Hematopoietic multipotent progenitor cell treated with erythropoietin and hydrocortisone succinate and interleukin-3 and kit ligand, for 15 days (in vitro differentiated cells): Measurements from ENCODE around the gene PNMA8B.

Experiments
- DNase-seq: peaks from one replicate; pipeline ENCODE4 v3.0.0-alpha.2; 2015; ENCODE audit warnings: low spot score

The PNMA8B gene

GRCh38 chr19:46487802-46488445 lies 7.7 kb downstream of the PNMA8B start:
- DNase-seq = peak; percentile 47

DNA sequence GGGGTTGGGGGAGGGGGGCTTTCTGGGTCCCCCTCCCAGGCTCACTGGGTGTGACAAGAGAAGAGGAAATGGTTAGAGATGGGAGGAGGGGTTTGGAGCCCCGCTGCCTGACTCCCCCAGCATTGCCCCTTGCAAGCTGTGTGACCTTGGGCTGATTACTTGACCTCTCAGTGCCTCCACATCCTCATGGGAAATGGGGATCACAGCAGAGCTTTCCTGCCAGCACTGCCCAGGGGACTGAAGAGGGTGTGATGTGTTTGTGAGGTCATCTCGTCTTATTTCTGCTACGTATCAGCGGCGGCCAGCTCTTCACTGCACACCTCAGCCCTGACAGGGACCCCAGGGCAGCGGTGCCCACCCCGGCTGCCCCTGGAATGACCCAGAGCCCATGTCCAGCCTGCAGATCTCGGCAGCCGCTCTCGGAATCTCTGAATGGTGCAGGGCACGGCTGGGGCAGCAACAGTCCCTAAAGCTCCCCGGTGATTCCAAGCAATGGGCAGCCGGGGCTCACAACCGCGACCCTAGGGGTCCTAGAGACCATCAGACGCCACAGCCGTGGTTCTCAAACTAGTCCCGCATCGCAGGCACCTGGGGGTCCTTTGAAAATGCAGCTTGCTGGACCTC lies 8.4 kb downstream of the PNMA8B start:
- no peak for DNase-seq

DNA sequence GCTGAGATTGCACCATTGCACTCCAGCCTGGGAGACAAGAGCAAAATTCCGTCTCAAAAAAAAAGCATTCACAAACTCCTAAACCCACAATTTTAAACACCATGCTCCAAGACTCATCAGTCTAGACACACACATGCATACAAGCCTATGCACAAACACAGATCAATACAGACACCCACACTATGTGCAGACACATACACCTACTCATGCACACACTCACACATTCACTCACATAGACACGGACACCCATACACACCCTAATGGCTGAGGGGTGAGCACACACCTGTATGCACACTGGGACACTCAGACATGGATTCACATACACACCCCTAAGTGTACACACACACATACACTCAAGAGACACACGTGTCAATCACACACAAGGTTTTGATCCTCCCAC lies 9.3 kb downstream of the PNMA8B start:
- no peak for DNase-seq

DNA sequence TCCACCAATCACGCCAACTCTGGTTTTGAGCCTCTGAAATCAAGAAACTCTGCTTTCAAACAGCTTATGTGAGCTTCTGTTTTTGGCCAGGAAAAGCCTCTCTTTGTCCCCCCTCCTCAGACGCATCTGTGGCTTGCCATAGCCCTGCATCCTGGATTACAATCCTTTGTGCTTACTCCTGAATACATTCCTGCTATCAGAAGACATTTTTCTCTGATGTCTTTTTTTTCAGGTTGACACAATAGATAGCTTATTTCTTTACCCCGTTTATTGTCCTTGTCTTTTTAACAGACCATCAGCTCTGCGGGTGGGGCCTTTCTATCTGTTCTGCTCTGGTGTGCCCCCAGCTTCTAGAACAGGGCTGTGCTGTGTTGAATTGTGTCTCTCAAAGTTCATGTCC lies 11.0 kb downstream of the PNMA8B start:
- DNase-seq = no peak

GRCh38 chr19:46482631-46483030 lies 13.0 kb downstream of the PNMA8B start:
- DNase-seq = no peak

- DNase-seq = no peak
These were observed 13.7 kb downstream of the PNMA8B start for GRCh38 chr19:46481947-46482346.

- no peak for DNase-seq
These were observed 14.3 kb downstream of the PNMA8B start for GRCh38 chr19:46481223-46481848.

DNA sequence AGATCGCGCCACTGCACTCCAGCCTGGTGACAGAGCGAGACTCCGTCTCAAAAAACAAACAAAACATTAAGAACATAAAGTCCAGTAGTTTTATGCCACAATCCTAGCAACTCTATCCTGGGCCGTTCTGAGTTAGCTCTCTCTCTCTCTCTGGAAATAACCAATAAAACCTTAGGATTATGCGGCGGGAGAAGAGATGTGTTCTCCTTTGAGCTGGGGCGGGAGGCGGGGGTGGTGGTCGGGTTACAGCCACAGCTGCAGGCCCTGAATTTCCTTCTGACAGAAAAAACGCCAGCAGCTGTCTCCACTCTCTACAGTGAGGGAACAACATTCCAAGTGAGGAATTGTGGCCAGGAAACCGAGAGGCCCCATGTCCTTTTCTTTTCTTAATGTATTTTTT lies 15.3 kb downstream of the PNMA8B start:
- DNase-seq = no peak

GRCh38 chr19:46478356-46478986 lies 17.2 kb downstream of the PNMA8B start:
- no peak for DNase-seq

DNA sequence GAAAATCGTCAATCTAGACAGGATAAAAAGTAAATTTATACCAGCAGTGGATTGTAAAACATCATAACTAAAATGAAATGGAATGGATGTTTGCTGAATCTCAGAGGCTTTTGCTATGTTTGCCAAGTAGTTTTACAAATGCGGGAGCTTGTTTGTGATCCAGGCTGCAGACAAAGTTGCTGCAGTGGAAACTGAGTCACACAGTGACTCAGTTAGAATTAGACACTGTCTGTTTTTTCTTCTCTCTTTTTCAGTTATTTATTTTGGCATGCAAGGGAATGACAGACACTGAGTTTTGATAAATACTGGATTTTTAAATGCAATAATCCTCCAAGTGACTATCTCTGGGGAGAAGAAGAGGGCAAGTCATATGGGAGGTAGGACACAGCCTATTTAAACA lies 19.7 kb downstream of the PNMA8B start:
- no peak for DNase-seq

- no peak for DNase-seq
These were observed 21.5 kb downstream of the PNMA8B start for GRCh38 chr19:46474211-46474610.

DNA sequence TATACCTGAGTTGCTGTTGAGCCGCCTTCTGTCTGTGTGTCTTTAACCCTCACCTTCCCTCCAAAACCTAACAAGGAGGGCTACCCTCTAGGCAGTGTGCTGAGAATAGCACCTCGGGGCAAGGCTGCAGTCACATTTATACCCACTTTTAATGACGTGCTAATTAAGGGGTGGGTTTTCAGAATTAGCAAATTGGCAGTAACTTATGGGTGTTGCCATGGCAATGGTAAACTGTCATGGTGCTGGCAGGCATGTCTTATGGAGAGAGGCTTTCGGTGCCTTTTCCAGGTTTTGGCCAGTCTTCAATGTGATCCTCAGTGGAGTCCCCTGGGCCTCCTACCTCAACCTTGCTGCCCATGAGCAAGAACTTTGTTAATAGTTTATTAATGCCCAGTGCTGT lies 23.1 kb downstream of the PNMA8B start:
- no peak for DNase-seq

- DNase-seq = no peak
These were observed 23.7 kb downstream of the PNMA8B start for GRCh38 chr19:46471811-46472543.

DNA sequence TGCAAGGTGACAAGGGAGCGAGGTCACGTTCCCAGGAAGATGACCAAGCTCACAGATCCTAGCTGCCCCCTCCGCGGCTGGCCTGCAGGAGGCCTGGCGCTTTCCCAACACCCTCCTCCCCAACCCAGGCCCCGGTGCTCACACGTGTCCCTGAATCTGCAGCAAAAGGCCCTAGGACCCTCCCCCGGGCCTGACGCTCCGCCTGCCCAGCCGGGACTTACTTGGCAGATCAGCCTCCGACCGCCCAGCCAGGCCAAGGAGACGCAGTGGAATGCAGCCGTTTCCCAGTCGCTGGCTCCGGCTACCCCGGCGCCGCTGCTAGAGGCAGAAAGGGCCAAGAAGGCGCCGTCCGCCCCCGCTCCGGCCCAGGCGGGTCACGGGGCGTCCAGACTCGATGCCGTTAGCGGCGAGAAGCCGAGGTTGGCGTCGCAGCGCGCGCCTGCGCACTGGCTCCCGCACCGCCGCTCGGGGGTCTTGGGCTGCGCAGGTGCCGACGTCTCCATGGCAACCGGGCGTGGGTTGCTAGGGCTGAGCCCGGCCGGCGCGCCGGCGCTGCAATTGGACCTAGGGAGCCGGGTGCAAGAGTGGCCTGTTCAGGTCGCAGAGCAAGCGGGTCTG lies 24.4 kb downstream of the PNMA8B start, which contains the start of gene PNMA8A:
Gene PNMA8A (minus strand): TSS at position 448 of the 618 bp plus-strand sequence. CDS start 528 bp downstream, outside the sequence.
- no peak for DNase-seq

DNA sequence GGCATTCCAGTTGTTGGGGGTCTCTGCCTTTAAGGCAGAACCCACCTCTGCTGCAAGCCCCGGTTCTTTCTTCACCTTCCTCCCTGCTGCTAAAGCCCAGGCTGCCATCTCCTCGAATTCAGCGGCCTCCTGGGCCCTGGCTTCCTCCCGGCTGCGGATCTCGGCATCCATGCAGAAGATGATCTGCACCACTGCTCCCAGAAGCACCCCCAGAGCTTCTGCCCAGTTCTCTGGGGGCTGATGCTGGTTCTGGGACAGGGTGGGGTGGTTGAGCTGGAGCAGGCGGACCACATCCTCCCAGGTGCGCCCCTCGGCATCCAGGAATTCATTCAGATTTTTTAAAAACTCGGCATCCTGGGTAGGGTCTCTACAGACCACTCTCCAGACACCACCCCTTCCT lies 25.3 kb downstream of the PNMA8B start:
- no peak for DNase-seq

DNA sequence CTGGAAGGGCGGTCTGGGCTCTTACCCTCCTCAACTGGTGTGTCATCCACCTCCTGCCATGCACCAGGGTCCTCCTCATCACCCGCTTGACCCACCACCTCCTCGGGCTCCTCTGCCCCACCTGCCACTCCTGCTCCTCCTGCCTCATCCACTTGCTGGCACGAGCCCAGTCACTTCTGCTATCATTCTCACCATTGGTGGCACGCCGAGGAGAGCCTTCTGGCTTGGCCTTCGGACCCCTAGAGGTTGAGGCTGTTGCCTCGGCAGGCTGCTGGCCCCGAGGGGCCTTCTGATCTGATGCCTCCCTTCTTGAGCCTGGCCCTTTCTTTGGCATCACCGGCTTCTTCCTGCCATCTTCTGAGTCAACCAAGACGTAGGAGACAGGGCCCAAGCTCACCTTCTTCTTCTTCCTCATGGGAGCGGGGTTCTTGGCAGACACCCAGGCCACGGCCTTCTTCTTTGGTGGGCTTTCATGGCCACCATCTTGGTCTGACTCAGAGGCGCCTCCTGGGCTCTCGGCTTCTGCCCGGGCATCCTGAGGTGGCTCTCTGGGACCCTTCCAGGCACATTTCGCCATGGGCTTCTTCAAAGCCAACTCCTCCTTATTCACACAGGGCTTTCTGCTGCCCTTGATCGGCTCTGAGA lies 26.0 kb downstream of the PNMA8B start:
- no peak for DNase-seq

DNA sequence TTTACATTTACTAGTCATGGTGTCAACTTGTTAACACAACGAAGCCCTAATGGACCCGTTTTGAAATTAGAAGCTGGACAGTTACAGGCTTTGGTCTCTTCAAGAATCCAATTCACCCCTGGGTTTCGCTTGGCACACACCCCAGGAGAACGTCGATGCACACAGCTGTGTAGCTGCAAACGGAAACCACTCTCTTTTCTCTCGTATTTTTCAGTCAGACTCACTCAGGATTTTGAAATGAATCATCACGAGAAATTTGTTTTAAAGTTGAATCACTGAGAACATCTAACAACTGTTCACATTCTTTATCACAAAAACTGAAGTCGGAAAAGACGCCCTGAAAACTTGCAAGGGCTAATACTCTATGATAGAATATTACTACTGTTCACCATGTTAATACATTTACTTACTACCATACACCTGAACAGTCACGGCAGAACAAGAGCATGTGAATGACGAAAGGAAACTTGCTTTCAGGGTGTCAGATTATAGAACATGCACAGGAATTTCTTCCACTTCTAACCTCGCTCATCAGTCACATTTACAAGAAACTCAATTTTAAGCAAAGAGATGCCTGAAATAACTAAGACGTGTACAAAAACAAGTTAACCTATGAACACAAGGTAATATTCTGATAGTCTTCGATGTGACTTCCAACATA lies 29.0 kb downstream of the PNMA8B start:
- DNase-seq = no peak

DNA sequence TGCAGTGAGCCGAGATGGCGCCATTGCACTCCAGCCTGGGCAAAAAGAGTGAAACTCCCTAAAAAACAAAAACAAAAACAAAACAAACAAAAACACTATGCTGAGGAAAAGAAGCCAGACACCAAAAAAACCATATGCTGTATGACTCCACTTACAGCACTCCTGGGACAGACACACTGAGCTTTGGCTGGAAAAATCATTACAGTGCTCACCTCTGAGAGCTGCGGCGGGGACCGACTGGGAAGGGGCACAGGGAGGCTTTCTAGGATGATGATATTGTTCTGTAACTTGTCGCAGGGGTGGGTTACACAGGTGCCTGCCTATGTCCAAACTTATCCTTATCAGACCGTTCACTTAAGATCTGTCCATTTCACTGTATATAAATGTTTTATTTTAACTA lies 32.2 kb downstream of the PNMA8B start:
- no peak for DNase-seq

GRCh38 chr19:46461537-46461936 lies 34.1 kb downstream of the PNMA8B start:
- DNase-seq = no peak

GRCh38 chr19:46460981-46461380 lies 34.7 kb downstream of the PNMA8B start:
- no peak for DNase-seq

DNA sequence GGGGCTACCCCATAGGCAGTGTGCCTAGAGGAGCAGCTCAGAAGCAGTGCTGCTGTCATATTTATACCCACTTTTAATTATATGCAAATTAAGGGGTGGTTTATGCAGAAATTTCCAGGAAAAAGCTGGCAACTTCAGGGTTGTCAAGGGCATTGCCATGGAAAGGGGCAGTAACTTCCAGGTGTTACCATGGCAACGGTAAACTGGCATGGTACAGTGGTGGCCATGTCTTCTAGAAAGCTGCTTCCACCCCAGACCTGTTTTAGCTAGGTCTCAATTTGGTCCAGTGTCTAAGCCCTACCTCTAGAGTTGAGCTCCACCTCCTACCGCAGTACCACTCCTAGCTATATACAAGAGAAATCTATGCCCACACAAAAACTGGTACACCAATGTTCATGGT lies 35.6 kb downstream of the PNMA8B start:
- no peak for DNase-seq
